HFFc6 (cell line): ENCODE data around the gene FAM221A. TPM values are rescaled to one million over a fixed set of nuclear protein-coding genes. Genes with fewer than 3 reads are reported as not detected.
"Not testable (repeated sequence)": the region's sequence is repeated elsewhere in the genome, so short reads cannot be mapped to it uniquely, and the experiment has no call there.

Source experiments
- DNase-seq: peaks from one replicate; pipeline ENCODE4 v3.0.0-alpha.2; 2018
- H3K27ac Mint-ChIP-seq: 2 replicates; pipeline ENCODE4 v1.8.0; 2020; ENCODE audit warnings: mild to moderate bottlenecking, mixed read lengths
- H3K27me3 Mint-ChIP-seq: 2 replicates; pipeline ENCODE4 v1.8.0; 2021; ENCODE audit warnings: mild to moderate bottlenecking, moderate library complexity, mixed read lengths; ENCODE audit not compliant: insufficient read depth
- H3K36me3 Mint-ChIP-seq: 2 replicates; pipeline ENCODE4 v1.8.0; 2021; ENCODE audit warnings: low read depth, mixed read lengths
- H3K4me1 Mint-ChIP-seq: 2 replicates; pipeline ENCODE4 v1.8.0; 2020; ENCODE audit warnings: low read depth, mixed read lengths
- H3K4me3 Mint-ChIP-seq: 2 replicates; pipeline ENCODE4 v1.8.0; 2020; ENCODE audit warnings: mild to moderate bottlenecking, moderate library complexity, mixed read lengths
- H3K9me3 Mint-ChIP-seq: 2 replicates; pipeline ENCODE4 v1.8.0; 2020; ENCODE audit warnings: mild to moderate bottlenecking, mixed read lengths
- total RNA-seq, 6 experiments: library from RNA; stranded (reverse); fragmentation: NEBNext Ultra II Directional; extraction: Animal tissue kit (Norgen Biotek cat#: 25700); gene quantifications; 2 replicates in 1 of 6; 3 replicates in 5 of 6; pipeline ENCODE4 v1.2.3, GENCODE V29; 2021
- TF ChIP-seq, protein P1 (sequence below): fragments of 200-600 bp; sonication (generic); IDR thresholded peaks from 2 replicates; pipeline ENCODE4 v1.5.0; 2021; ENCODE audit warnings: antibody characterized with exemption, mild to moderate bottlenecking

FAM221A gene
- total RNA-seq, 6 experiments from 2014 or later = 0.09 to 0.14 TPM; not detected in 4

DNA sequence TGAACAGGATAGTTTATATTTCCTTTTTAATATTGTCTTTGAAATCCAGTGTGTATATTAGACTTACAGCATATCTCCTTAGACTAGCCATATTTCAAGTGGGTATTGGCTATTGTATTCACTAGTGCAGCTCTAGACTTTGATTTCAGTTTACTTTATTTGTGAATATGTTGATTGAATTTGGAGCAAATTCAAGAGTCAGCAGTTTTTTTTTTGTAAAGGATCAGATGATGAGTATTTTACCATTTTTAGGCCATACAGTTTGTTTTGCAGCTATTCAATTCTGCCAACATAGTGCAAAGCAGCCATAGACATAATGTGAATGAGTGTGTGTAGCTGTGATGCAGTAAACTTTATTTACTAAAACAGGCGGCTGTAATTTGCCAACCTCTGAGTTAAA lies 34.6 kb downstream of the FAM221A start:
- DNase-seq = no peak
- H3K36me3 Mint-ChIP-seq = no peaks in the 10 kb centered on the region
- H3K27me3 Mint-ChIP-seq = peaks cover 3% of the 10 kb centered on the region
- H3K27ac Mint-ChIP-seq = no peak overlapping the region
- H3K4me3 Mint-ChIP-seq = no peak overlapping the region
- peaks cover 30% of the 10 kb centered on the region for H3K4me1 Mint-ChIP-seq
- H3K9me3 Mint-ChIP-seq = no peaks in the 10 kb centered on the region
- TF ChIP-seq, protein P1, sequence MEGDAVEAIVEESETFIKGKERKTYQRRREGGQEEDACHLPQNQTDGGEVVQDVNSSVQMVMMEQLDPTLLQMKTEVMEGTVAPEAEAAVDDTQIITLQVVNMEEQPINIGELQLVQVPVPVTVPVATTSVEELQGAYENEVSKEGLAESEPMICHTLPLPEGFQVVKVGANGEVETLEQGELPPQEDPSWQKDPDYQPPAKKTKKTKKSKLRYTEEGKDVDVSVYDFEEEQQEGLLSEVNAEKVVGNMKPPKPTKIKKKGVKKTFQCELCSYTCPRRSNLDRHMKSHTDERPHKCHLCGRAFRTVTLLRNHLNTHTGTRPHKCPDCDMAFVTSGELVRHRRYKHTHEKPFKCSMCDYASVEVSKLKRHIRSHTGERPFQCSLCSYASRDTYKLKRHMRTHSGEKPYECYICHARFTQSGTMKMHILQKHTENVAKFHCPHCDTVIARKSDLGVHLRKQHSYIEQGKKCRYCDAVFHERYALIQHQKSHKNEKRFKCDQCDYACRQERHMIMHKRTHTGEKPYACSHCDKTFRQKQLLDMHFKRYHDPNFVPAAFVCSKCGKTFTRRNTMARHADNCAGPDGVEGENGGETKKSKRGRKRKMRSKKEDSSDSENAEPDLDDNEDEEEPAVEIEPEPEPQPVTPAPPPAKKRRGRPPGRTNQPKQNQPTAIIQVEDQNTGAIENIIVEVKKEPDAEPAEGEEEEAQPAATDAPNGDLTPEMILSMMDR = no peak

DNA sequence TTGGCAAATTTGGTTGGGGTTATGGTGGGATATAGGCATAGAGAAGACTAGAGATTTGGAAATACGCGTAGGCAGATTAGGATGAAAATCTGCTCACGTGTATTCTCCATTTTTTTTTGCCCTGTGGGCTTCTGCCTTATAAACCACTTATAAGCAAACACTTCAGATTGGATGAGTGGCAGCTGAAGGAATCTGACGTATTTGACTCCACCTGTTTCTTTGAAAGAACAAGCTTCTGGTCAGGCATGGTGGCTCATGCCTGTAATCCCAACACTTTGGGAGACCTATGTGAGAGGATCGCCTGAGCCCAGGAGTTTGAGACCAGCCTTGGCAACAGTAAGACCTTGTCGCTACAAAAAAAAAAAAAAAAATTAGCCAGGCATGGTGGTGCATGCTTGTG lies 35.1 kb downstream of the FAM221A start:
- H3K4me1 Mint-ChIP-seq = peaks cover 30% of the 10 kb centered on the region
- H3K27ac Mint-ChIP-seq = no peak overlapping the region
- H3K4me3 Mint-ChIP-seq = no peak overlapping the region
- H3K27me3 Mint-ChIP-seq = peaks cover 2% of the 10 kb centered on the region
- no peak for DNase-seq
- no peaks in the 10 kb centered on the region for H3K9me3 Mint-ChIP-seq
- TF ChIP-seq, protein P1 = no peak
- H3K36me3 Mint-ChIP-seq = no peaks in the 10 kb centered on the region

DNA sequence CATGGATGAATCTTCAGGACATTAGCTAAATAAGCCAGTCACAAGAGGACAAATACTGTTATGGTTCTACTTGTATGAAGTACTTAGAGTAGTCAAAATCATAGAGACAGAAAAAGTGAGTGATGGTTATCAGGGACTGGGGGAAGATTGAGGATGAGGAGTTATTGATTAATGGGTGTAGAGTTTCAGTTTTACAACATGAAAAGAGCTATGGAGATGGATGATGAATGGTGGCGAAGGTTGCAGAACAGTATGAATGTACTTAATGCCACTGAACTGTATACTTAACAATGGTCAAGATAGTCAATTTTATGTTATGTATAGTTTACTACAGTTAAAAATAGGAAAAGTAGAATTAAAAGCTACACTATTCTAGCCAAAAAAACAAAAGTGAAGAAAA lies 37.8 kb downstream of the FAM221A start:
- no peak overlapping the region for H3K27ac Mint-ChIP-seq
- no peak for DNase-seq
- TF ChIP-seq, protein P1 = no peak
- H3K4me3 Mint-ChIP-seq = no peak overlapping the region
- peaks cover 5% of the 10 kb centered on the region for H3K27me3 Mint-ChIP-seq
- no peaks in the 10 kb centered on the region for H3K9me3 Mint-ChIP-seq
- no peaks in the 10 kb centered on the region for H3K36me3 Mint-ChIP-seq
- peaks cover 20% of the 10 kb centered on the region for H3K4me1 Mint-ChIP-seq

DNA sequence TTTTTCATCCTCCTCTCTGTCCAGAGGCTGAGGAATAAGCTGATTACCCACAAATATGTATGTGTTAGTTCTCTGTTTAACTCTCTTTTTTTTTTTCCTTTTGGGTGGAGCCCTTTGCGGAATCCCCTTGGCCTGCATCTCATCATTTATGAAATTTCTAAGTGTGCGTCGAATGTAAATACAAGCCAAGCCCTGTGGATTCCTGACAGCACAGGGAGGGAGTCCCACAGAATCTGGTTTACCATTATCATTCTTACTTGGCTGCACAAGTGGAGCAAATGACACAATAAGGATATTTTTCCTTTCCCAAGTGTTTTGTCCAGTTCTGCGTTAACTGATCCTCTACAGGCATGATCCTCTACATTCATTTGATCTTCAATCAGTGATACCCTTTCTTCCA lies 41.5 kb downstream of the FAM221A start:
- no peak overlapping the region for H3K4me3 Mint-ChIP-seq
- H3K36me3 Mint-ChIP-seq = no peaks in the 10 kb centered on the region
- no peaks in the 10 kb centered on the region for H3K4me1 Mint-ChIP-seq
- TF ChIP-seq, protein P1 = no peak
- peaks cover 9% of the 10 kb centered on the region for H3K27me3 Mint-ChIP-seq
- no peaks in the 10 kb centered on the region for H3K9me3 Mint-ChIP-seq
- no peak overlapping the region for H3K27ac Mint-ChIP-seq
- DNase-seq = no peak

DNA sequence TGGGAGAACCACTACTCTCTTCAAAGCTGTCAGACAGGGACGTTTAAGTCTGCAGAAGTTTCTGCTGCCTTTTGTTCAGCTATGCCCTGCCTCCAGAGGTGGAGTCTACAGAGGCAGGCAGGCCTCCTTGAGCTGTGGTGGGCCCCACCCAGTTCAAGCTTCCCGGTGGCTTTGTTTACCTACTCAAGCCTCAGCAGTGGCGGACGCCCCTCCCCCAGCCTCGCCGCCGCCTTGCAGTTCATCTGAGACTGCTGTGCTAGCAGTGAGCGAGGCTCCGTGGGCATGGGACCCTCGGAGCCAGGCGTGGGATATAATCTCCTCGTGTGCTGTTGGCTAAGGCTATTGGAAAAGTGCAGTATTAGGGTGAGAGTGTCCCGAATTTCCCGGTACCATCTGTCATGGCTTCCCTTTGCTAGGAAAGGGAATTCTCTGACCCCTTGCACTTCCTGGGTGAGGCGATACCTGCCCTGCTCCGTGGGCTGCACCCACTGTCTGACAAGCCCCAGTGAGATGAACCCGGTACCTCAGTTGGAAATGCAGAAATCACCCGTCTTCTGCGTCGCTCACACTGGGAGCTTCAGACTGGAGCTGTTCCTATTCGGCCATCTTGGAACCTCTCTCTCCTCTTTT lies 42.7 kb downstream of the FAM221A start:
- not testable (repeated sequence) for H3K4me3 Mint-ChIP-seq, H3K9me3 Mint-ChIP-seq, DNase-seq, H3K27me3 Mint-ChIP-seq, H3K4me1 Mint-ChIP-seq, H3K36me3 Mint-ChIP-seq, H3K27ac Mint-ChIP-seq

DNA sequence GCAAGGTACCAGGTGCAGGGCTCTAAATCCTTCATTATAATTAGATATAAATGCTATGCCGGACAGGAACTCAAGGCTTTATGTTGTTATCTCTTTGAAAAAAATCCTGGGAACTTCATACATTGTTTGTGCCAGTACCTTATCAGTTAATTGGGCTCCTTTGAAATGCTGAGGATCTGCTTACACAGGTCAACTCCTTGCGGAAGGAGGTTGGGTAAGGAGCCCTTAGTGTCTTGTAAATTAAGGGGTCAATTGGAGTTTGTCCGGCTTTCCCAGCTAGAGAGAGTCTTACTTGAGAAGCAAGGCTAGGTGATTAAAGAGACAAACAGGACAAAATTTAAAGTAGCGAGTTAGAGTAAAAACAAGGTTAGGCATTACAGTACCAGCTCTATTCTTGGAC lies 44.1 kb downstream of the FAM221A start:
- H3K9me3 Mint-ChIP-seq, H3K27ac Mint-ChIP-seq, H3K27me3 Mint-ChIP-seq, H3K36me3 Mint-ChIP-seq, H3K4me1 Mint-ChIP-seq, H3K4me3 Mint-ChIP-seq, DNase-seq: not testable (repeated sequence)

DNA sequence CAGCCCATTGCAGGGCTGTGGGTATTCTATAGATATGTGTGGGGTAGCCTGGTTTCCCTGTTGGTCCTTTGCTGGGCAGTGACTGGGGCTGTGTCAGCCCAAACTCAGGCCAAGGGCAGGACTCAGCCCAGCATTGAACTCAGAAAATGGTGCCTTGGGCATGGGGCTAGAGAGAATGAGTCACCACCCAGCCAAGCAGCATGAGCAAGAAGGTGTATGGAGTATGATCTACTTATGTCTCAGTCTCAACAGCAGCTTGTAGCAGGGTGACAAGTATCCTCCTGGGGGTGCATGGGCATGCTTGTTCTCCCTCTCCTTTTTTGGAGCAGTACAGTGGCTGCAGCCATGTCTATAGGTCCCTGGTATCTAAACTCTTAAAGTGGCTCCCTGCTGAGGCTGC lies 62.1 kb downstream of the FAM221A start:
- no peaks in the 10 kb centered on the region for H3K4me1 Mint-ChIP-seq
- H3K36me3 Mint-ChIP-seq = no peaks in the 10 kb centered on the region
- peaks cover 20% of the 10 kb centered on the region; the same call in 1 of the 2 replicates for H3K9me3 Mint-ChIP-seq
- TF ChIP-seq, protein P1 = no peak
- H3K27me3 Mint-ChIP-seq = peaks cover 4% of the 10 kb centered on the region
- no peak for DNase-seq
- no peak overlapping the region for H3K4me3 Mint-ChIP-seq
- H3K27ac Mint-ChIP-seq = no peak overlapping the region
